ENCODE data around the gene TBX5. TPM values are rescaled to one million over a fixed set of nuclear protein-coding genes. Genes with fewer than 3 reads are reported as not detected.

TBX5 gene
- total and polyA plus RNA-seq, 9 of the 15 experiments (the other 6 are each of a cell fraction or from before 2014, with no cell fraction given): not detected

DNA sequence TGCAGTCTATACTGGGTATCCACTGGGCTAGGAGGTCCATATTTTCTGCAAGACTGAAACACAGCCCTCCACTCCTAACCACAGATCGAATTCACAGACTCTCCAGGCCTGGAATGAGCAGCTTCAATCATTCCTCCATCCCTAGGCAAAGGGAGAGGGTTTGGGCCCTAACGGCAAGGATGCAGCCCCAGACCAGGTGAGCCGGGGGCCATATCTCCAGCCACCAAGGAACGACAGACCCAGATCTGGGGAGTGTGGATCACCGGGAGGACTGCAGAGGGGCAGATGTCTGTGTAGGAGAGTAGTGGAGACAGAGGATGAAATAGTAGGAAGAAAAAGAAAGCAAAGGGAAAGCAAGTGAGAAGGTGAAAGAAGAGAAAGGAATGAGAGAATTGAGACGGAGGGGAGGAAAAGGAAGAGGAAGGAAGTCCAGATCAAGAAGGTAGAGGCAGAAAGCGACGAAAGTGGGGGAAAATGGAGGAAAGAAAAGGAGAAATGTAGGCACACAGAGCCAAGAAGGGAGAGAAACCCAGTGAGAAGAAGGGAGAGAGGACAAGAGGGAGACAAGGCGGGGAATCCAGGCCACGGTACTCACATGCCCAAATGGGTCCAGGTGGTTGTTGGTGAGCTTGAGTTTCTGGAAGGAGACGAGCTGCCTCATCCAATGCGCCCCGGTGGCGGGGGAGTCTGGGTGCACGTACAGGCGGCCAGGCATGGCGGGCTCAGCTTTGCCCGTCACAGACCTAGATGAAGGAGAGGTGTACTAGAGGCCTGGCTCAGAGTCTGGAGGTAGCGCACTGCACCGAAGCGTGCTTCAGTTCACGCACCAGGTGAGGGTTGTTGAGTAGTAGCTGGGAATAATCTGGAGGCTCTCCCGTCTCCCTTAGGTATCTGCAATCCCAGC lies 7.7 kb downstream of the TBX5 start:
- H4K20me1 ChIP-seq (replicated peaks; ENCODE audit: control insufficient read depth, insufficient read depth, low read length): peaks cover 4% of the 10 kb centered on the region; the same call in 1 of the 2 replicates
- DNase-seq (ENCODE audit: extremely low read depth in 1 of 4, low spot score in 3 of 4): no peak
- intact Hi-C loops (cut with micrococcal nuclease) (no loop called here), in situ Hi-C loops (cut with MboI) (no loop called here)
- FAIRE-seq: no peak
- H3K79me2 ChIP-seq (ENCODE audit: control insufficient read depth, insufficient read depth, low read length): no peaks in the 10 kb centered on the region
- ChIA-PET POLR2A (no interaction called here), CTCF (ENCODE audit: low intra/inter-chr PET ratio) (no interaction called here)
- H3K27ac ChIP-seq (ENCODE audit: extremely low read depth, low read depth, low read length): no peak overlapping the region
- 2% methylated on average over 22 of the region's 23 CpGs for WGBS (ENCODE audit: insufficient coverage, low coverage, missing lambda C conversion rate)
- BruUV-seq (replicated peaks): no TSS peak
- H3K9ac ChIP-seq (ENCODE audit: insufficient read depth in 1 of 2, low read depth in 2 of 2, low read length in 2 of 2): no peak overlapping the region
- no peak overlapping the region for H3K4me3 ChIP-seq
- no peaks in the 10 kb centered on the region for H3K9me1 ChIP-seq (ENCODE audit: control insufficient read depth, insufficient read depth, low read length)
- no peaks in the 10 kb centered on the region for H3K36me3 ChIP-seq (ENCODE audit: control insufficient read depth, insufficient read depth, low read length)
- H3K4me2 ChIP-seq (ENCODE audit: insufficient read depth, low read length): no peak overlapping the region
- no peak for ATAC-seq
- H3K27me3 ChIP-seq (ENCODE audit: control insufficient read depth in 2 of 2, insufficient read depth in 2 of 2, low read length in 2 of 2): peaks cover 44 to 84% of the 10 kb centered on the region in 2 experiments
- H3K9me3 ChIP-seq (replicated peaks; ENCODE audit: control insufficient read depth, insufficient read depth, low read depth, low read length): no peaks in the 10 kb centered on the region
- H2AFZ ChIP-seq (ENCODE audit: low read depth, low read length): no peak overlapping the region
- H3K4me1 ChIP-seq (replicated peaks in 1 of 2; ENCODE audit: control insufficient read depth in 2 of 2, insufficient read depth in 2 of 2, low read length in 2 of 2): peaks cover 0 to 4% of the 10 kb centered on the region in 2 experiments; a peak in 1 of 5 replicates
- TF ChIP-seq, protein P1, sequence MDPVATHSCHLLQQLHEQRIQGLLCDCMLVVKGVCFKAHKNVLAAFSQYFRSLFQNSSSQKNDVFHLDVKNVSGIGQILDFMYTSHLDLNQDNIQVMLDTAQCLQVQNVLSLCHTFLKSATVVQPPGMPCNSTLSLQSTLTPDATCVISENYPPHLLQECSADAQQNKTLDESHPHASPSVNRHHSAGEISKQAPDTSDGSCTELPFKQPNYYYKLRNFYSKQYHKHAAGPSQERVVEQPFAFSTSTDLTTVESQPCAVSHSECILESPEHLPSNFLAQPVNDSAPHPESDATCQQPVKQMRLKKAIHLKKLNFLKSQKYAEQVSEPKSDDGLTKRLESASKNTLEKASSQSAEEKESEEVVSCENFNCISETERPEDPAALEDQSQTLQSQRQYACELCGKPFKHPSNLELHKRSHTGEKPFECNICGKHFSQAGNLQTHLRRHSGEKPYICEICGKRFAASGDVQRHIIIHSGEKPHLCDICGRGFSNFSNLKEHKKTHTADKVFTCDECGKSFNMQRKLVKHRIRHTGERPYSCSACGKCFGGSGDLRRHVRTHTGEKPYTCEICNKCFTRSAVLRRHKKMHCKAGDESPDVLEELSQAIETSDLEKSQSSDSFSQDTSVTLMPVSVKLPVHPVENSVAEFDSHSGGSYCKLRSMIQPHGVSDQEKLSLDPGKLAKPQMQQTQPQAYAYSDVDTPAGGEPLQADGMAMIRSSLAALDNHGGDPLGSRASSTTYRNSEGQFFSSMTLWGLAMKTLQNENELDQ (CRISPR knock-in tag; IDR thresholded peaks at IDR 0.05; ENCODE audit: borderline replicate concordance): no peak
- TF ChIP-seq, protein P2, sequence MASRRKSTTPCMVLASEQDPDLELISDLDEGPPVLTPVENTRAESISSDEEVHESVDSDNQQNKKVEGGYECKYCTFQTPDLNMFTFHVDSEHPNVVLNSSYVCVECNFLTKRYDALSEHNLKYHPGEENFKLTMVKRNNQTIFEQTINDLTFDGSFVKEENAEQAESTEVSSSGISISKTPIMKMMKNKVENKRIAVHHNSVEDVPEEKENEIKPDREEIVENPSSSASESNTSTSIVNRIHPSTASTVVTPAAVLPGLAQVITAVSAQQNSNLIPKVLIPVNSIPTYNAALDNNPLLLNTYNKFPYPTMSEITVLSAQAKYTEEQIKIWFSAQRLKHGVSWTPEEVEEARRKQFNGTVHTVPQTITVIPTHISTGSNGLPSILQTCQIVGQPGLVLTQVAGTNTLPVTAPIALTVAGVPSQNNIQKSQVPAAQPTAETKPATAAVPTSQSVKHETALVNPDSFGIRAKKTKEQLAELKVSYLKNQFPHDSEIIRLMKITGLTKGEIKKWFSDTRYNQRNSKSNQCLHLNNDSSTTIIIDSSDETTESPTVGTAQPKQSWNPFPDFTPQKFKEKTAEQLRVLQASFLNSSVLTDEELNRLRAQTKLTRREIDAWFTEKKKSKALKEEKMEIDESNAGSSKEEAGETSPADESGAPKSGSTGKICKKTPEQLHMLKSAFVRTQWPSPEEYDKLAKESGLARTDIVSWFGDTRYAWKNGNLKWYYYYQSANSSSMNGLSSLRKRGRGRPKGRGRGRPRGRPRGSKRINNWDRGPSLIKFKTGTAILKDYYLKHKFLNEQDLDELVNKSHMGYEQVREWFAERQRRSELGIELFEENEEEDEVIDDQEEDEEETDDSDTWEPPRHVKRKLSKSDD (conservative IDR thresholded peaks at IDR 0.05; ENCODE audit: low read length): no peak
- TF ChIP-seq, protein P3, sequence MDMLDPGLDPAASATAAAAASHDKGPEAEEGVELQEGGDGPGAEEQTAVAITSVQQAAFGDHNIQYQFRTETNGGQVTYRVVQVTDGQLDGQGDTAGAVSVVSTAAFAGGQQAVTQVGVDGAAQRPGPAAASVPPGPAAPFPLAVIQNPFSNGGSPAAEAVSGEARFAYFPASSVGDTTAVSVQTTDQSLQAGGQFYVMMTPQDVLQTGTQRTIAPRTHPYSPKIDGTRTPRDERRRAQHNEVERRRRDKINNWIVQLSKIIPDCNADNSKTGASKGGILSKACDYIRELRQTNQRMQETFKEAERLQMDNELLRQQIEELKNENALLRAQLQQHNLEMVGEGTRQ (CRISPR knock-in tag; IDR thresholded peaks at IDR 0.05): no peak
- TF ChIP-seq ILF3 (IDR thresholded peaks at IDR 0.05; ENCODE audit: borderline replicate concordance): no peak
- TF ChIP-seq ETV5 (CRISPR knock-in tag; IDR thresholded peaks at IDR 0.05; ENCODE audit: low read depth): no peak
- TF ChIP-seq, protein P4, sequence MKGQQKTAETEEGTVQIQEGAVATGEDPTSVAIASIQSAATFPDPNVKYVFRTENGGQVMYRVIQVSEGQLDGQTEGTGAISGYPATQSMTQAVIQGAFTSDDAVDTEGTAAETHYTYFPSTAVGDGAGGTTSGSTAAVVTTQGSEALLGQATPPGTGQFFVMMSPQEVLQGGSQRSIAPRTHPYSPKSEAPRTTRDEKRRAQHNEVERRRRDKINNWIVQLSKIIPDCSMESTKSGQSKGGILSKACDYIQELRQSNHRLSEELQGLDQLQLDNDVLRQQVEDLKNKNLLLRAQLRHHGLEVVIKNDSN (CRISPR knock-in tag; IDR thresholded peaks at IDR 0.05): no peak
- TF ChIP-seq, protein P5, sequence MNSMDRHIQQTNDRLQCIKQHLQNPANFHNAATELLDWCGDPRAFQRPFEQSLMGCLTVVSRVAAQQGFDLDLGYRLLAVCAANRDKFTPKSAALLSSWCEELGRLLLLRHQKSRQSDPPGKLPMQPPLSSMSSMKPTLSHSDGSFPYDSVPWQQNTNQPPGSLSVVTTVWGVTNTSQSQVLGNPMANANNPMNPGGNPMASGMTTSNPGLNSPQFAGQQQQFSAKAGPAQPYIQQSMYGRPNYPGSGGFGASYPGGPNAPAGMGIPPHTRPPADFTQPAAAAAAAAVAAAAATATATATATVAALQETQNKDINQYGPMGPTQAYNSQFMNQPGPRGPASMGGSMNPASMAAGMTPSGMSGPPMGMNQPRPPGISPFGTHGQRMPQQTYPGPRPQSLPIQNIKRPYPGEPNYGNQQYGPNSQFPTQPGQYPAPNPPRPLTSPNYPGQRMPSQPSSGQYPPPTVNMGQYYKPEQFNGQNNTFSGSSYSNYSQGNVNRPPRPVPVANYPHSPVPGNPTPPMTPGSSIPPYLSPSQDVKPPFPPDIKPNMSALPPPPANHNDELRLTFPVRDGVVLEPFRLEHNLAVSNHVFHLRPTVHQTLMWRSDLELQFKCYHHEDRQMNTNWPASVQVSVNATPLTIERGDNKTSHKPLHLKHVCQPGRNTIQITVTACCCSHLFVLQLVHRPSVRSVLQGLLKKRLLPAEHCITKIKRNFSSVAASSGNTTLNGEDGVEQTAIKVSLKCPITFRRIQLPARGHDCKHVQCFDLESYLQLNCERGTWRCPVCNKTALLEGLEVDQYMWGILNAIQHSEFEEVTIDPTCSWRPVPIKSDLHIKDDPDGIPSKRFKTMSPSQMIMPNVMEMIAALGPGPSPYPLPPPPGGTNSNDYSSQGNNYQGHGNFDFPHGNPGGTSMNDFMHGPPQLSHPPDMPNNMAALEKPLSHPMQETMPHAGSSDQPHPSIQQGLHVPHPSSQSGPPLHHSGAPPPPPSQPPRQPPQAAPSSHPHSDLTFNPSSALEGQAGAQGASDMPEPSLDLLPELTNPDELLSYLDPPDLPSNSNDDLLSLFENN (IDR thresholded peaks at IDR 0.05; ENCODE audit: low read depth in 2 of 2, low read length in 2 of 2): no peak
